Measurements from ENCODE around the gene ACTN1.

Gene ACTN1

DNA sequence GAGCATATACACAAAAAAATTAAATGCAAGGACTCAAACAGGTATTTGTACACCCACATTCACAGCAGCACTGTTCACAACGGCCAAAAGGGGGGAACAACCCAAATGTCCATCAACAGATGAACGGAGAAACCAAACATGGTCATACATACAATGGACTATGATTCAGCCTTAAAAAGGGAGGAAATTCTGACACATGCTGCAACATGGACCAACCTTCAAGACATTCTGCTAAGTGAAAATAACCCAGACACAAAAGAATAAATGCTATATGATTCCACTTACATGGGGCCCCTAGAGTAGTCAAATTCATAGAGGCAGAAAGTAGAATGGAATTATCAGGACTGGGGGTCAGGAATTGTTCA is 29.5 kb downstream of the ACTN1 start:
- DNase-seq = no peak

DNA sequence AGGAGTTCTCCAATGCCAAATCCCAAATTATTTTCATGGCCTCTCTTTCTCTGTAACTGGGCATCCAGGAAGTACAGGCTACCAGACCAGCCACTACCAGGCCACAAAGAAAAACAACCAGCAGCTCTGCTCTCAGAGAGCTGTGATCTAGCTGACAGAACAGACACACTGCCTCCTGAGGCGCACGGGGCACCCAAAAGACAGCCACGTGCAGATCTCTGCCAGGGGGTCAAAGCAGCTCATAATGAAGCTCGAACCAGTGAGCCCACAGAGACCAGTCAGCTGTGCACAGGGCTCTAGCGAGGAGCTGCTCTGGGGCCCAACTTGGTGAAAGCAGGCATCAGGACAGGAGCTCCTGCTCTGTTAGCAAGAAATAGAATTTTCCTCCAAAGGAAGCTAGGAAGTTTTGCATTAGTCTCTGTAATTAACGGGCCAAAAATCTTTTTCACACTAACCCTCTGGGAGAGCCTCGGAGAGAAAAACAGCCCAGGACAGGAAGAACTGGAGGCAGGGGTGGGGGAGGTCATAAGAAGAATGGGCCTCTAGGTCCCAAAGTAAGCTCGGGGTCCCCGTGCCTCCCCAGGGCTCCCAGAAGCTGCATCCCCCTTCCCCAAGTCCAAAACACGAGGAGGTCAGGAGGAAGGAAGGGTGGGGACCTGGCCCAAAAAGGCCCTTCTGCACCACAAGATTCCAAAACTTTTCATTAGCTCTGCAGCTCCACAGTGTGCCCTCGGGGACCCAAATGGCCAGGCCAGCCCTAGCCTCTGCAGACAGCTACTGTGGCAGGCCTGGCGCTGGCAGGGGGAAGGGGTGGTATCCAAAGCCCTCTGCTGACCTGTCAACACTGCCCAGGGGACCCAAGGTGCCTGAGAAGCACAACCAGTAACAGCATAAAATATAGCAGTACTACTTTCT is 30.2 kb downstream of the ACTN1 start:
- no peak for DNase-seq

DNA sequence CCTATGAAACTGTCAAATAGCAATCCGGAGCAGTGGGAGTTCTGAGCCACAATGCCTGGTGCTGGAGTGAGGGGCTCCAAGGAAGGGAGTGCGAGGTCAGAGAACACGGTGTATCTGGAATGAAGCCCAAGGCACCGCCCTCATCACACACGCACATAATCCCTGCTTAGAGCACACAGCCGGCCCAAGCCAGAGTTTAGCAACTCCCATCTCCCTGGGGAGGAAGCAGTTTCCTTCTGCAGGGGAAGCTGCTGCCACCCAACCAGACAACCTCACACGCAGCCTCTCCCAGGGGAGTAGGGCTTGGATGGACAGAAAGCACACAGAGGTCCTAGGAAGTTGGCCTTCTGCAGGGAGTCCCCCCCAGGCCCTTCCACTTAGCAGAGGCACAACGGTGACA is 31.3 kb downstream of the ACTN1 start:
- DNase-seq = no peak

DNA sequence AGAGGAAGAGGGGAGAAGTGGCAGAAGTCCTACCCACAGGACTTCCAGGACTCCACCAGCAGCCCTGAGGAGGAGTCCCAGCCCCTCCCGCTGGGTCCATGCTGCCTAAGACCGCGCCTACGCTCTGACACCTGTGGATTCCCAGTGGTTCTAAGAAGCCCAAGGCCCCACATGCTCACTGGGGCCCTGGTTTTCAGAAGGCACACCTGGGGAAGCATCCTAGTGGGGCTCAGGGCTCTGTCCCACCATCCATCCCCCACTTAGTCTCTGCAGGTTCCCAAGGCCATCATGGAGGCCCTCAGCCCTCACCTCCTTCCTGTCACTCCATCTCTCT is 32.6 kb downstream of the ACTN1 start:
- no peak for DNase-seq

DNA sequence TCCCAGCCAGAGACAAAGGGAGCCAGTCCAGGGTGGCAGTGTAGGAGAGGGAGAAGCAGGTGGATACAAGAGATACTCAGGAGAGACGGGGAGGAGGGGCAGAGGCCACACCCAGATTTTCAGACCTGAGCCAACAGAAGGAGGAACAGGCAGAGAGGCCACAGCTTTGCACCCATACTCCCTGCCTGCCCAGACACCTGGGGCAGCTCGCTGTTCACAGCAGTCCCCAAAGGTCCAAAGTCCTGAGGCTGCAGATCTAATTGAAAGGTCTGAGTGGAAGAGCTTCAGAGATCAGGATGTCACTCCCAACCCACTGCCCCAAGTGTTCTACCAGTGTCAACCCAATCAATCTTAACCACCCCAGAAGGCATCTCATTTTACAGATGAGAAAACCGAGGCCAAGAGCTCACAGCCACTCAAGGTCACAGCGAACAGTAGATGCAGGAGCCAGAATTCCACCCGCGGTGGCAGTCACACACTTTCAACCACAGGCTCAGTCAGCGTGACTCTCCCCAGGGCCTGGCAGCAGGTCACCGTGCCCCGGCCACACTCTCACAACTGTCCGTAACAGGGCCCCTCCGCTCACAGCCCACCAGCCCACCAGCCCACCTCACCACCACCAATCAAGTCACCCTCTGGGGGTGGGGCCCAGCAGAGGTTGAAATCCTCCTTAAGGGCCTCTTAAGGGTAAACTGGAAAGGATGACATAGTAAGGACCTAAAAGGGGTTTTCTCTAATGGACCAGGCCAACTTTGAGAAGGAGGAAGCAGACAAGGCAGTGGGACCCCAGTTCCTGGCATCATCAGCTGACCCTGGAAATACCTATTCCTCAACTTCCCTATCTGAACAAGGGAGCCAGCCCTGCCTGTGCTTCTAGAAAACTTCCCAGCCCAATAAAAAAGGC is 33.3 kb downstream of the ACTN1 start:
- DNase-seq = no peak

DNA sequence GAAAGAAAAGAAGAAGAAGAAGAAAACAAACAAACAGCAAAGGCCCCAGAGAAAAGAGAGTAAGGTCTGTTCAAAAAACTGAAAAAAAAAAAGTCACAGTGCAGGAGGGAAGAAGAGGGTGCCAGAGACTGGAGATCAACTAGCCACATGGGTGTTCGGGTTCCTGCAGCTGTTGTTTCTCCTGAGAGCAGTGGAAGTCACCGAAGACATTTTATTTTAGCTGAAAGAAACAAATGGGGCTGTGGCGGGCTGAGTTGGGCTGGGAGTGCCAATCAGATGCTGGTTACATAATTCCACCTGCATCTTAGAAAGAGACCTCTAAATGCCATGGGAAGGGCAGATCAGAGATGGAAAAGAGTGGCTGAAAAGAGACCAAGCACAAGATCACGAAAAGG is 33.9 kb downstream of the ACTN1 start:
- DNase-seq = no peak

DNA sequence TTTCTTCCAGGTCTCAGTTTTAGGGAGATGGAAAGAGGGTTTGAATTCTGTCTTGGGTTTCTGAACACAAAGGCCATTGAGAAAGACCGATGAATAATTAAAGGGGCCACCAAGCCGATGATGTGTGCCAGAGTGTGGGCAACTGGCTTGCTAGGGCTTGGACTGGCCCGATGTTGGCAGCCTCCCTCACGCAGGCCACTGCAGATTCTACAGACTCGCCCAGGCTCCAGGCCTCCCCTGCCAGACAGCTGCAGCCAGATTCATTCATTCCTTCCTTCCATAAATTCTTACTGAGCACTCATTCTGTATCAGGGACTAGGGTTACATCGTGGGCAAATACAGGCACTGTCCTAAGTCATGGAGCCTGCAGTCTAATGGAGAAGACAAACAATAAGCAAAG is 34.9 kb downstream of the ACTN1 start:
- DNase-seq = peak in 2 of 14 donors; percentile 51 to 56

DNA sequence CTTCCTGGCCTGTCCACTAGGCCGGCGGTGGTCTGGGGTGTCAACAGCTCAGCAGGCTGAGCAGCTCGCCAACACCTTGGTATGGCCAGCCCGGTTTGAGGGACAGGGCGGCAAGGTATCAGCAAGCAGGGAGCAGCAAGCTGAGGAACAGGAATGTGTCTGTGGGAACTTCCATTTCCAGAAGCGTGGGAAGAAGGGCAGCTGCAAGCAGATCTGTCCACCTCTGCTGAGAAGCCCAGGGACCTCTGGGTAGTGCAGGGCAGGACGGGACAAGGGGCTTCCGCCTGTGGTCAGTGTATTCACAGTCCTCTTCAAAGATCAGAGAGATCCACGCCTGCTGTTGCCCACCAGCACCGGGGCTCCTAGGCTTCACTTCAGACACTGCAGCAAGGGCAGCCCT is 36.0 kb downstream of the ACTN1 start:
- no peak for DNase-seq

DNA sequence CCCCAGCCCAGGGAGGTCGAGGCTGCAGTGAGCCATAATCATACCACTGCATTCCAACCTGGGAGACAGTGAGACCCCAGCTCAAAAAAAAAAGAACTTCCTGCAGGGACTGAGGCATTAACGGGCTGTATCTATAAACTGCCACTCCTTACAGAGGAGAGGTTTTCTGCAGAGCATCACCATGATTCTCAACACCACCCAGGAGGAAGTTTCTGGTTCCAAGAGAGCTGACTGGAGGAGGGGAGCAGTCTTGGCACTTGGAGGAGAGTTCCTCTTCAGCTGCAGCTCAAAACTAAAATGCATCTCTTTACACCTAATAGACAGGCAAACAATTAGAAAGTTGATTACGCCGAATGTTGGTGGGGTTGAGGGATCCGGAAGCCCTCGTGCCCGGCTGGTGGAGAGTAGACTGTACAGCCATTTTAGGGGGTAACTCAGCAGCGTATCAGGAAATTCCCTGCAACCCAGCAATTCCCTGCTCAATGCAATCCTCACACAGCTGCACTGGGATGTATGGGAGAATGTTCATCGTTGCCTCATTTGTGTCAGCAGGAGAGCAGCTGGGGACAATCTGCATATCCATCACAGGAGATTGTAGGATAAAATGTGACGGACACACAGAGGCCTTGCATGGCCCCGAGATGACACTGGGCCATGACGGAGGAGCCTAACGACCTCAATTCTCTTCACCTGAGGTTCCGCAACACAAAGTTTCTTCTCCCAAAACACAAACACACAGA is 36.6 kb downstream of the ACTN1 start:
- DNase-seq = no peak

DNA sequence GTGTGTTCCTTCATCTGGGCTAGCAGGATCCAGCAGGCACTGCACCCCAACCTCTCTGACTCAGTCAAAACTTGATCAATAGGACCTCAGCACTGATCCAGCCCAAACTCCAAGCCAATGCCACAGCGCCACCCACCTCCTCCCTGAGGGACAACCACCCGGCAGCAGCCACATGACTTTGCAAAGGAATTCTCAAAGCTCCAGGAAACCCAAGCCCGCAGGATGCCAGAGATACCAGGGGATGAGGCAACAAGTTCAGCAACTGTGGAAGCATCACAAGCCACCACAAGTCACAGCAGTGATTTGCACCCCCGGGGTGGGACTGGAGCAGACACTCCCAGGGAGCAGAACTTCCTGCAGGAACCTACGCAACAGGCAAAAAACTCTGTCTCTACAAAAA is 37.3 kb downstream of the ACTN1 start:
- peak in 1 of 14 donors; percentile 19 for DNase-seq

DNA sequence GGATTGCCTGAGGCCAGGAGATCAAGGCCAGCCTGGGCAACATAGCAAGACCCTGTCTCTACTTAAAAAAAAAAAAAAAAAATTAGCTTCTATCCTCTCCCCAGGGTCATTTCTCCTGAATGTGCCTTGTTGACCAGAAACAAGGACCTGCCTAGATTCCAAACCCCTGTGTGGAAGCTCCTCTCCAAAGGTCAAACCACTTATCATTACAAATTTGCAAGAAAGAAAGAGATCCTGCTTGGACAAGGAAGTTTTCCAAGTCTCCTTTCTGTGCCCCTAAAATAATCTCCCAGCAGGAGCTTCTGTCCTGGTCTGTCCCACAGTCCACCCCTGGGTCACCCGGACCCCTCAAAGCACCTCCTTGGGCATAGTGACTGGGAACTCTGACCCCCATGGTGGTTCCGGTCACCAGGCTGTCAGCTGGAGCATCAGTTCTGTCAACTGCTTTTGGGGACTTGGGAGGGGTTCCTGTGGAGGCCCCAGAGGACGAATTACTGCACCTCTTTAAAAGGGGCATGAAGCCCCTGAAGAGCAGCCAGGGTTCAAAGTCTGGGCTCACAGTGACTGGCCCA is 38.4 kb downstream of the ACTN1 start:
- no peak for DNase-seq

DNA sequence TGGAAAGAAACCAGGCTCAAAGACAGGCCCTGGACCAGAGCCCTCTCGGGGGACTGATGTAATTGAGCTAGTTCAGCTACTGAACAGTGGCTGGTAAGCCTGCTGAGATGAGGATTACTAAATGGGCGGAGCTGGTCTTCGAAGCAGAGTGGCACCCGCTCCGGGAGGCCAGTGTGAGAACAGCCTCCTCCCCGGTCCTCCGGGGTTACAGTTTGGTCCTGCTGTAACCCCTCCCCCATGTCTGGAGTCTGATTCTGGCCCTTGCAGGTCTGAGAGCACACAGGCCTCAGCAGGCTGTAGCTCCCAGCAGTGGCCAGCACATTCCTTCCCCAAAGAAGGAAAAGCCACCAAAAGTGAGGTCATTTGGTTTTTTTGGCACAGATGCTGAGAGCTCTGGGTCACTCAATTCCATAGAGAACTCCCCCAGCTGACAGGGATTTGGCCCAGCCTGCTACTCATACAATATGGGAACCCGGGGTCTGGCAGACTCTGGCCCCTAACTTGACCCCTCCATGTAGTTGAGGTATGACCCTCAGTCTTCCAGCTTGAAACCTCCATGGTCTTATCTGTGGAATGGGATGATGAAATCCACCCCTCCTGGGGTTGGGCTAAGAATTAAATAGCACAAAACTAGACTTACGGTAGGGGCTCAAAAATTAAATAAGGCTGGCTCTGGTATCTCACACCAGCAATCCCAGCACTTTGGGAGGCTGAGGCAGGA is 39.0 kb downstream of the ACTN1 start:
- DNase-seq = peak in 3 of 14 donors; percentile 11 to 45 (median 24)

DNA sequence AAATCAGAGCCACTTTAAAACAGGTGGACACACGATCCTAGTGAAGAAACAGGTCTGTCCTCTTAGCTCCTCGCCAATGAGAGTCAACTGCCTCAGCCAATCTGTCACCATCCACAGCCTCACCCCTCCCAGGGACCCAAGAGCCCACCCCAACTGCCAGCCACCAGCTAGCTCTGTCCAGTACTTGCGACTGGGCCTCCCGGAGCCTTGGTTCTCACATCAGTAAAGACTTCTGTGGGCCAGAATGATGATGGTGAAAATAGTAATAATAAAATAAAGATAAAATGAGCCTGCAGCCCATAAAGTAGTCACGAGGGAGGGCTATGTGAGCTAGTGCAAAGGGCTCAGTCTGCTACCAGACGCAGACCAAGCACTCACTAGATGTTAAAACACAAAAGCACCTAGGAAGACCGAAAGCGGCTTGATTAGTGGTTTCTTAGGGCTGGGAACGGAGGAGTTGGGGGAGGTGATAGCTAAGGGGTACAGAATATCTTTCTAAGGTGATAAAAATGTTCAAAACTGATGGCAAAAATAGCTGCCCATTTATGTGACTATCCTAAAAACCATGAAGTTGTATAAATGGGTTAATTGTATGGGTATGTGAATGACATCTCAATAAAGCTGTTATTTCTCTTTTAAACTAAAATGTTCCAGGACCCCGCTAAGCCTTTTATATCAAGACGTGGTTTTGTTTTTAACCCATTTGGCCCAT is 39.8 kb downstream of the ACTN1 start:
- DNase-seq = no peak

DNA sequence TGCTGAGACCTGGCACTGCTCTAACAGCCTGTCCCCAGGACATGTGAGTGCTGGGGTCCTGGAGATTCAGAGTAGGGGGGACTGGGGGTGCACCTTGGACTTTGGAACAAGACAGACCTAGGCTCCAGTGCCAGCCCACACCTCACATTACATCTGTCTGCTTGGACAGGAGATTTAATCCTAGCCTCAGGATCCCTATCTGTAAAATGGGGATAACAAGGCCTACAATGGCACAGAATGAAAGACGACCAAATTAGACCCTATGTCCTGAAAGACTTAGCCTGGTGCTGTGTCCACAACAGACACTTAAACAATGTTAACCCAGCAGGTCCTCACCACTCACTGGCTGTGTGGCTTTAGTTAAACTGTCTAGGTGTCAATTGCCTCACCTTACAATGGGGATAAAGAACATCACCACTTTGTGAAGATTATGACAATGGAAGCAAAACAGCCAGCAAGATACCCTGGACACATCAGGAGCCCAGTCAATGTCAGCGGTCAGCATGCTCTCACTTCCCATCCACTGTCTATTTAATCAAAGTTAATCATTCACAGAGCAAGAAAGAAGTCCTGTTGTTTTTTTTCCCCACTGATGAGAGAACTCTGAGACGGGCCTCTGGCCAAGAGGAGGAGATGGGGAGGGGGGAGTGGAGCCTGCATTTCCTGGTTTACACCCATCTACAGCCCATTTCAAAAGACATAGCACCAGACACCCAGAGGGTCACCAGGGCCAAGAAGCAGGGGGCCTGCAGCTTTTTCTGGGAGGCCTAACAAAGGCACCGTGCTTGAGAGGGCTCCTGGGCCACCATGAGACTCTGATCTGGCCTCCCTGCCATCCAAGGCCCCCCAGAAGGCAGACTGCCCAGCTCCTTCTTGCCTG is 40.6 kb downstream of the ACTN1 start:
- DNase-seq = no peak

DNA sequence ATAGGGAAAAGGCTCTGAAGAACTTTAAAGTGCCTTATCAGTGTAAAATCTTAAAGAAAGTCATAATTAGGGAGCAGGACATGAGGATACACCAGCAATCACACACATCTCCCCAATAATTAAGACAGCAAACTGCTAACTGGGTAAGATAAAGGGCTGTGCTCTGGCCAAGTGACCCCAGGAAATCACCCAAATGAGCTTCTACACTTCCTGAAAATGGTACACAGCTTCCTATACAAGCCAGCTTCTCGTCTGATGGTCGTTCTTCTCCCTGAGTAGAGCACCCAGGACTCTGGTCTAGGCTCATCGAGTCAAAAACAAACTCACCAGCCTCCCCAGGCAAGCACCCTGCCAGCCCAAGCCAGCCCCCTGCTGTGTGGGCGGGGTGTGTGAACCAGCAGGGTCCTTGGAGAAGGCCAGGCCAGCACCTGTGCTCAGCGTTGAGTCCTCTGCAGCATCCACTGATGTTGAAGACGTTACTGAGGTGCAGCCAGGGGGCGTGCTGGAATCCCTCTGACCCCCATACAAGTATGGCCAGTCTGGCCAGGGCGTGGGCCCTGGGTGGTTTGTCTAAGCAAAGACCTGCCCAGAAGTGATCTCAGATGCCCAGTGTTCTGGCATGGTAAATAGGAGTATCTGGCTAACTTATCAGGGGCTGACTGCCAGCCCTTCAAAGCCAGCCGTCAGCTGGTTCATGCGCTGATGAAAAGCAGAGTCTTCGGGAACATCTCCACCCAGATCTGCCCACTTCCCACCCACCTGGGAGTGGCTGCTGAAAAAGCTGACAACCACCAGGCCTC is 41.4 kb downstream of the ACTN1 start:
- DNase-seq = peak in 1 of 14 donors; percentile 64

DNA sequence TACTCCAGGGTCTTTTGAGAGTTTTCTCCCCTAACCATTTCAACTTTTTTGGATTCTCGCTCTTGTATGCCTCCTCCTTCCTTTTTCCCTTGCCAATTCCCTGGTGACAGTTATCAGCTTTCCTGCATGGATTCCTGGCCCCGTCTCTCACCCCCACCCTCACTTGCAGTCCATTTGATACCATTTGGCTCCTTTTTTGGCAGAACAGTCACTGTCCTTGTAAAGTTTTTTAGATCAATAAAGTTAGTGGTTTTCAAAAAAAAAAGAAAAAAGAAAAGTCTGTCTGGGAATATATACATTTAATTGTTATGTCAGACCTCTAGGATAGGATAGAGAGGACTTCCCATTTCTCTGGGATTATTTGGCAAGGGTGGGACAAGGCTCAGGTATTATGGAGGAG is 42.1 kb downstream of the ACTN1 start:
- no peak for DNase-seq

DNA sequence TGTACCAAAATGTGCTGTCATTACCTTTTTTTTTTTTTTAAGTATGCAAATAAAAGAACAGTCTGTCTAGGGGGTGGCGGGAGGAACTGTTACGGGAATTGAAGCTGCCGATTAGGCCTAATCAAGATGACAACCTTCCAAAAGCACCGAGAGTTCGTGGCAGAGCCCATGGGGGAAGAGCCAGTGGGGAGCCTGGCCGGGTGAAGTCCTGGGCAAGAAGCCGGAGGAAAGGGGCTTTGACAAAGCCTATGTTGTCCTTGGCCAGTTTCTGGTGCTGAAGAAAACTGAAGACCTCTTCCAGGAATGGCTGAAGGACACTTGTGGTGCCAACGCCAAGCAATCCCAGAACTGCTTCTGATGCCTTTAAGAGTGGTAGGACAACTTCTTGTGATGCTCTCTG is 42.6 kb downstream of the ACTN1 start:
- peak in 1 of 14 donors; percentile 39 for DNase-seq

DNA sequence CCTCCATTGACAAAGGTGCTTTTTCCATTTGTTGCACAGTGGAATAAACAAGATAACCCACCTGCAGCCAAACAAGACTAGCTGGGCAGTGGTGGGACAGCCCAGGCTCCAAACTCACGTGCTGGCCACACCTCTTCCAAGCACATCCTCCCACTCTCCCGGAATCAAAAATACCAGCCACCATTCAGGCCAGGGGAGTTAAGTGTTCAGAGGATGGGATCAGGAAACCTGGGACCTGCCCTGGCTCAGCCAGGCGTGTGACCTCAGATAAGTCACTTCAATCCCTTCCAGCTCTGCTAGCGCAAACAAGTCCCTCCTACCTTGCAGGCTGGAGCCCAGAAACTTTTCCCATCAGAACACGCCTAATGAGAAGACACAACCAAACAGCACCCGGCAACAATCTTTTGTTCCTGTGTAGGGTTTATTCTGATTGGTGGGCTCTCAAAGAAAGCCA is 43.3 kb downstream of the ACTN1 start:
- peak in 1 of 14 donors; percentile 39 for DNase-seq

DNA sequence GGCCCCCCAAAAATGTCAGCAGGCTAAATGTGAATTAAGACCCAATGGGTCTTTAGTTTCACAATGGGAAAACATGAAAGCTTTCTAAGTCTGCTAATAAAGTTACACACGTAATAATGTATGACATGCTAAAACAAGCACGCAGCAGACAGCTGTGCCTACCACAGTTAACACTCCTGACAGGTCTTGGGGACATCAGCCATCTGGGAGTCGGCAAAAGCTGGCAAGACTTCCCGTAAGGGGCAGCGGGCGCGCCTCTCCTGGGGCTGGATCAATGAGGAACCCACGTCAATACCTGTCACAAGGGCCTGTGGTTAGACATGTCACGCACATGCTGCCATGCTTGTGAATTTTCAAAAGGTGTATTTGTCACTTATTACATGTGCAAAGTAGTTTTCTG is 45.0 kb downstream of the ACTN1 start:
- DNase-seq = no peak

Data from C1 segment of cervical spinal cord (tissue), 14 donors.